Bronchial epithelial cell (primary cell): Measurements from ENCODE around the gene LST1. TPM values are rescaled to one million over a fixed set of nuclear protein-coding genes. Genes with fewer than 3 reads are reported as not detected.

Experiments used
- DNase-seq: peaks from one replicate; pipeline ENCODE4 v3.0.0-alpha.2; 2010; ENCODE audit warnings: low read depth
- FAIRE-seq: peaks from 2 replicates; lab custom pipeline; 2011; peaks lifted over from hg19 to GRCh38; lab: Jason Lieb, UNC
- H3K27me3 ChIP-seq: 2 replicates; pipeline ENCODE4 v1.5.1; 2011; ENCODE audit warnings: low read length; ENCODE audit not compliant: control insufficient read depth, insufficient read depth
- H3K36me3 ChIP-seq: 2 replicates; pipeline ENCODE4 v1.5.1; 2011; ENCODE audit warnings: low read length; ENCODE audit not compliant: control insufficient read depth, insufficient read depth
- H3K4me3 ChIP-seq: 2 replicates; pipeline ENCODE4 v1.5.1; 2011; ENCODE audit warnings: mild to moderate bottlenecking, low read depth, low read length, control low read depth
- total RNA-seq: library from RNA; depleted of rRNA; stranded (reverse); fragments of >200 nt; gene quantifications from 2 replicates; pipeline ENCODE4 v1.2.1, GENCODE V29; 2014
- TF ChIP-seq, protein P1 (sequence below): IDR thresholded peaks from 2 replicates; pipeline ENCODE4 v1.5.1; 2011; ENCODE audit warnings: mild to moderate bottlenecking, moderate library complexity, low read length, control low read depth, inconsistent platforms; ENCODE audit not compliant: insufficient read depth, severe bottlenecking

LST1 gene
- total RNA-seq, 1 donor from 2014 or later, result not detected

DNA sequence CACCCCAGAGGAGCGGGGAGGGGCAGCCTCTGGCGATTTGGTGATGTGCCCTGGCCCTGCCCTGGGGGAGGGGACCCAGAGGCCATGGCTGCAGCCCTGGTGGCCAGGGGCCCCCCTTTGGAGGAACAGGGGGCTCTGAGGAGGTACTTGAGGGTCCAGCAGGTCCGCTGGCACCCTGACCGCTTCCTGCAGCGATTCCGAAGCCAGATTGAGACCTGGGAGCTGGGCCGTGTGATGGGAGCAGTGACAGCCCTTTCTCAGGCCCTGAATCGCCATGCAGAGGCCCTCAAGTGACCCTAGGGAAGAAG is 27.8 kb upstream of the LST1 start:
- Histone ChIP-seq H3K4me3 (no peak overlapping the region), H3K36me3 (peaks cover 17% of the 10 kb centered on the region), H3K27me3 (no peaks in the 10 kb centered on the region)
- TF ChIP-seq, protein P1, sequence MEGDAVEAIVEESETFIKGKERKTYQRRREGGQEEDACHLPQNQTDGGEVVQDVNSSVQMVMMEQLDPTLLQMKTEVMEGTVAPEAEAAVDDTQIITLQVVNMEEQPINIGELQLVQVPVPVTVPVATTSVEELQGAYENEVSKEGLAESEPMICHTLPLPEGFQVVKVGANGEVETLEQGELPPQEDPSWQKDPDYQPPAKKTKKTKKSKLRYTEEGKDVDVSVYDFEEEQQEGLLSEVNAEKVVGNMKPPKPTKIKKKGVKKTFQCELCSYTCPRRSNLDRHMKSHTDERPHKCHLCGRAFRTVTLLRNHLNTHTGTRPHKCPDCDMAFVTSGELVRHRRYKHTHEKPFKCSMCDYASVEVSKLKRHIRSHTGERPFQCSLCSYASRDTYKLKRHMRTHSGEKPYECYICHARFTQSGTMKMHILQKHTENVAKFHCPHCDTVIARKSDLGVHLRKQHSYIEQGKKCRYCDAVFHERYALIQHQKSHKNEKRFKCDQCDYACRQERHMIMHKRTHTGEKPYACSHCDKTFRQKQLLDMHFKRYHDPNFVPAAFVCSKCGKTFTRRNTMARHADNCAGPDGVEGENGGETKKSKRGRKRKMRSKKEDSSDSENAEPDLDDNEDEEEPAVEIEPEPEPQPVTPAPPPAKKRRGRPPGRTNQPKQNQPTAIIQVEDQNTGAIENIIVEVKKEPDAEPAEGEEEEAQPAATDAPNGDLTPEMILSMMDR, result no peak
- no peak for FAIRE-seq
- no peak for DNase-seq

DNA sequence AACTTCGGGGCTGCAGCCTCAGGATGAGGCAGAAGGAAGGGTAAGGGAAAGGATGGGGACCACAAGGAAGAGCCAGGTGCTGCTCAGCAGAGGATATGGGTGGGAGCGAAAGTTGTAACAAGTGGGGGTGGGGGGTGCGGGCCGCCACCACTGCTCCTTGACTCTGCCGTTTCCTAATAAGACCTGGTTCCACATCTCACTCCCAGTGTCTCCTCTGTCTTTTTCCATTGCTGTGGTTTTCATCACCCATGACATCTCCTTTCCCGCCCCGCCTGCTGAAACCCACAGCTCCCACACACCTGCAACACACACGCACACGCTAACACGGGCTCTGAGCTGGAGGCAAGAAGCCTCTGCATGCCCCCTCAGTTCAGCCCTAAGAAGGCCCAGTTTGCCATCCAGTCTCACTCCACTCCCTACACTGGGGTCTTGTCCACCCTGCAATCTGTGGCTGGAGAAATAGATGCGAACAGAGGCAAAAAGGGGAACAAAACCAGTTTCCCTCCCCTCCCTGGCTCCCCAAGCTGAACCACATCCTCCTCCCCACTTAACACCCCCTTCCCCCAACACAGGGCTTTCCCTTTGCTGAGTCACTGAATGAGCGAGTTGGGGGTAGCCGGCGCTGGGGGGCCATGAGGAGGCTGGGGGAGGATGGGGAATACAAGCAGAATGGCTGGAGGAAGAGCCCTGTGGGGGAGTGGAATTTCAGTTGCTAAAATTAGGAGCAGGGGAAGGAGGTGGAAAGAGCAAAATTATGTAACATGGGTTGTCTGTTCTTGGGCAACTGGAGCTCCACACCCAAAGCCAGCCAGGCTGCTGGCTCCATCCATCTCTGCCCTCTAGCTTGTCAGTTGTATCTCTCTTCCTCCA is 27.2 kb upstream of the LST1 start:
- Histone ChIP-seq H3K4me3 (no peak overlapping the region), H3K27me3 (no peaks in the 10 kb centered on the region), H3K36me3 (peaks cover 17% of the 10 kb centered on the region)
- DNase-seq (no peak), FAIRE-seq (no peak)
- TF ChIP-seq, protein P1, result no peak

DNA sequence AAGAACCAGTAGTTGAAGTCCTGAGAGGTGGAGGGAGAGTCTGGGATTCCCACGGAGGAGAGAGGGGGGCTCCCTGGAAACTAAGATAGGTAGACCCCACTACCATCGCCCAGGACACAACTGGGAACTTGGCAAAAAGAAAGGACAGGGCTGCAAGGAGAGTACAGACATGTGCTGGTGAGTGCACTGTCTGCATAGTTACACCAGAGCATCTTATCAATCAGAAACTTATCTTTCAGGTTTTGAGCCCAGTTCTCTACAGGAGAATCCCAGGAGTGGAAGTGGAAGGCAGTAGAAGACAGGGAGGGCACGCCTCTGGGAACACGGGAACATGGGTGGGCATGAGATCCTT is 26.5 kb upstream of the LST1 start:
- no peak for DNase-seq
- no peaks in the 10 kb centered on the region for H3K27me3 ChIP-seq
- TF ChIP-seq, protein P1, result no peak
- H3K4me3 ChIP-seq, result no peak overlapping the region
- H3K36me3 ChIP-seq, result peaks cover 15% of the 10 kb centered on the region
- no peak for FAIRE-seq

DNA sequence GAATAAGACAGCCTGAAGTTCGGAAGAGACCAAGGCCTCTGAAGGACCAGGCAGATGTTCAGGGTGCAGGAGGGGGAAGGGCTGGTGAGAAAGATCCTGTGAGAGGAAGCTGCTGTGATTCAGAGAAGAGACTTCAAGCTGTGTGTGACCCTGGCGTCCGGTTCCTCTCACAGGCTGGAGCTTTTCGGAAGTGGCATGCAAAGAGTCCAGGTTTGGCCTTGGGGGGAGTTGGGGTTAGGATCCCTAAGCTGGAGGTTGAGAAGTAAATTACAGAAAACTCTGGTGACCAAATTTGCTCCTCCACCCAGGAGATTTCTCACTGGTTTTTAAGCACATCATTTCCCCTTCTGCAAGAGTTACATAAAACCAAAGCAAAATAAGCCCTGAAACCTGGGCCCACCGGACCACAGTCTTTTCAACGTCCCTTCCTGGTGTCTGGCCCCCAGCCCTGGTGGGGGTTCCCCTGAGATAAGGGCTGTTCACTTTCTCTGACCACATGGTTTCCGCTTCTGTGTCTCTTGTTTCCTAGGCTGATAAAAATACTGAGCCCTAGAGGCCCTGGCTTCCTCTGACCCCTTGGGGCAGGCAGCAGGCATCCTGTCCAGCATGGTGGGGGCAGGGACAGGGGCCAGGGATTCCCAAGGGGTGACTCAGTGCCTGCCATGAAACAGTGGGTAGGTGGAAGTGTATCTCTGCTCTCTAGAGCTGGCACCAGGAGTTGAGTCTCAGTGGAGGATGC is 25.9 kb upstream of the LST1 start:
- Histone ChIP-seq H3K4me3 (no peak overlapping the region), H3K27me3 (no peaks in the 10 kb centered on the region), H3K36me3 (peaks cover 15% of the 10 kb centered on the region)
- DNase-seq, result peak; percentile 44
- TF ChIP-seq, protein P1, result no peak
- FAIRE-seq, result no peak

DNA sequence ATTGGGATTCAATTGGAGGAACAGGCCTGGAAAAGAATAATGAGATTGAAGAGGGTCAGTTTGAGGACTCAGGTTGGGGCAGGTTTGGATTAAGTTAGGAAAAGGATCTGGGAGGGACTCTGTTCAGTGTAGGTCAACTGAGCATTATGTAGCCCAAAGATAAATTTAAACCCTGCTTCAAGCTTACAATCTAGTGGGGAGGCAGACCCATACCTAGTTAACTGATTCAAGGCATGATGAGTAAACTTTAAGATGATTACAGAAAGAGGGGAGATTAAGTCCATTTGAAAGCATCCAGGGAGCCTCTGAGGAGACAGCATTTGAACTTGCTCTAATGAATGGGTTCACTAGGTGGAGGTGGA is 25.4 kb upstream of the LST1 start:
- DNase-seq, result no peak
- TF ChIP-seq, protein P1, result no peak
- Histone ChIP-seq H3K36me3 (peaks cover 15% of the 10 kb centered on the region), H3K4me3 (no peak overlapping the region), H3K27me3 (no peaks in the 10 kb centered on the region)
- no peak for FAIRE-seq
